ENCODE measurements around the gene RPL11. TPM values are rescaled to one million over a fixed set of nuclear protein-coding genes. Genes with fewer than 3 reads are reported as not detected.
"Not testable (repeated sequence)": the region's sequence is repeated elsewhere in the genome, so short reads cannot be mapped to it uniquely, and the experiment has no call there.

Gene RPL11
- total RNA-seq, 8 experiments from 2014 or later = 1,687 to 4,332 (median 2,623) TPM

DNA sequence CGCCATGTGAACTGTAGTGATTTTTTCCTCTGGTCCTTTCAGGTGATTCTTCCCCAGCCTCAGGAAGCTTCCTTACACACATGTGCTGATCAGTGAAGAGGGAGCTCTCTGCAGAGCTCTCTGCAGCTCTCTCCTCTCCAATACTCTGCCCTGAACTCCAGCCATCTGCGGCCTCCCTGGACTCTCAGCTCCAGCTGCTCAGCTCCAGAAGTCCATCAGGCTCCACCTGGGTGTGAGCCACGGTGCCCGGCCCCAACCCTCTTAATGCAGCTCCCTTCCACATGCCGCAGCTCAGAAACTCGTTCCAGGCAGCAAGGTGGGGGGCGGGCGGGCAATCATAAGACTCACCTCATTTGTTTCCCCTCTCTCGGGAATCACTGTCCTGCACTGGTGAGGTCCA lies 30.9 kb upstream of the RPL11 start:
- no peak for ATAC-seq (replicated peaks in 6 of 8)
- WGBS, 10 experiments = 0 to 100% (median 70%) methylated on average over 1 to 6 of the region's 9 CpGs; no CpG with 5 or more reads in 2 of the 10 experiments
- Histone ChIP-seq H3K4me1 (replicated peaks in 1 of 2) (no peaks in the 10 kb centered on the region), H3K4me3 (no peak overlapping the region), H3K27ac (no peak overlapping the region)
- in situ Hi-C loops (cut with MboI; ENCODE audit: low pct_unique_long_range_greater_than_20kb in 2 of 9, low sequenced_read_pairs in 9 of 9, unreplicated experiment in 9 of 9) = no loop called here

DNA sequence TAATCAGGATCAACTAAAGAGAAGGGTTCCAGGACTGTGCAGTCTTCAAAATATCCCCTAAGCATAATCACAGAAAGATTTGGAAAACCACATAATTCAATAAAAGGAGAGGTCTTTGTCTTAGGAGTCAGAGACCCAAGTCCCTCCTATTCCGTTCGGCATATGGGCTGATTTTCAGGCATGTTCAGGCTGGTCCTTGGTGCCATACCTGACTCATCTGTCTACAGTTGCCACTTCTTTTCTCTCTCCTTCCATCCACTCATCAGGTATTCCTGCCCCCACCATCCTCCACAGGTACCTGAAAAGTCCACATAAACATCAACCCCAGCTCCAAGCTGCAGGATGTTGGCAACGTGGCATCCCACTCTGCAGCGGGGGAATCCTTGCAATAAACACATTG lies 29.7 kb upstream of the RPL11 start:
- no peak for ATAC-seq (replicated peaks in 6 of 8)

DNA sequence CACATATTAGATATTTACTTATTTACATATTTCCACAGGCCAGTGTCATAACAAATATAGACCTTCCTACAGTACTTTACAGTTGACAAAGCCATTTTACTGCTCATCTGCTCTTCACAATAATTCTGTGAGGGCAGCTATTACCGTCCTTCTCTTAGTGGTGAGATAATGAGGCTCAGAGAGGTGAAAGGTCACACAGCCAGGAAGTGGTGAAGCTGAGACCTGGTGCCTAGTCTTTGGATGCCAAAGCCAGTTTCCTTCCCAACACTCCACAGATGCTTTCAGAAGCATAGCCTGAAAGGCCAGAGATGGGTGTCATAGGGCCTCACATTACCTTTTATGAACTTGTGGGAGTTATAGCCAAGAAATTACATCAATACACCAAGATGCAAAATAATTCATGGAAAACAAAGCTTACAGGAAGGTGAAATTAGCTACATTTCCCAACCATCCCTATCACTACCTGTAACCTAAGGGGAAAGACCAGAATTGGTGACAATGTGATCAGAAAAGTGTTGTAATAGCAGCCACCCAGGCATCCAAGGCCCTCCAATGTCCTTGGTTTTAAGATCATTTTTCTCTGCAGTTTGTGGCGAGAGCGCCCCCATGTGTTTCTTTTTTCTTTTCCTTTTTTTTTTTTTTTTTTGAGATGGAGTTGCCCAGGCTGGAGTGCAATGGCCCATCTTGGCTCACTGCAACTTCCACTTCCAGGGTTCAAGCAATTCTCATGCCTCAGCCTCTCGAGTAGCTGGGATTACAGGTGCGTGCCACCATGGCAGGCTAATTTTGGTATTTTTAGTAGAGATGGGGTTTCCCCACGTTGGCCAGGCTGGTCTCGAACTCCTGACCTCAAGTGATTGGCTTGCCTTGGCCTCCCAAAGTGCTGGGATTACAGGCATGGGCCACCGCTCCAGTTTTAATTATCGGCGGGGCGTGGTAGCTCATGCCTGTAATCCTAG lies 26.5 kb upstream of the RPL11 start:
- peak in 2 of 8 experiments; percentile 50 to 63 for ATAC-seq (replicated peaks in 6 of 8)
- Histone ChIP-seq H3K4me1 (replicated peaks in 1 of 2) (no peaks in the 10 kb centered on the region), H3K27ac (no peak overlapping the region), H3K4me3 (no peak overlapping the region)
- in situ Hi-C loops (cut with MboI; ENCODE audit: low pct_unique_long_range_greater_than_20kb in 2 of 9, low sequenced_read_pairs in 9 of 9, unreplicated experiment in 9 of 9) = no loop called here
- WGBS, 10 experiments = 0 to 69% (median 42%) methylated on average over 2 to 11 of the region's 11 CpGs; no CpG with 5 or more reads in 1 of the 10 experiments

More for the DNA sequence above, 29.7 kb upstream of the RPL11 start:
- Histone ChIP-seq H3K4me3 (no peak overlapping the region), H3K27ac (no peak overlapping the region), H3K4me1 (replicated peaks in 1 of 2) (no peaks in the 10 kb centered on the region)
- in situ Hi-C loops (cut with MboI; ENCODE audit: low pct_unique_long_range_greater_than_20kb in 2 of 9, low sequenced_read_pairs in 9 of 9, unreplicated experiment in 9 of 9) = no loop called here
- 60 to 90% (median 77%) methylated on average over 1 to 4 of the region's 4 CpGs; no CpG with 5 or more reads in 3 of the 10 experiments for WGBS, 10 experiments

DNA sequence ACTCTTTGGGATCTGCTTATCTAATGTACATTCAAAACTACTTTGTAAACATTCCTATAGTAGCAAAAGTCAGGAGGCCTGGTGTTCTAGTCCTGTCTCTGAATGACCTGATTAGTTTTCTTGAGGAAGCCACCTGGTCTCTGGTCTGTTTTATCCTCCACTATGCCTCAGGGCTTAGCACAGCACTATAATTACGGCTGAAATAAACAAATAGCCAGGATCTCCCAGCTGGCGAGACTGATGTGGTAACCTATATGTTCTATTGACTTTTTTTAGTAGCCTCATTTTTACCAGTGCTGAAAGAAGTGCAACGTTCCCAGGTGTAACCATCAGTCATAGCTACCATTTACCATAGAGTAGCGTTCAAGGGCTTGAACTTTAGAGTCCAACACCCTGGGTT lies 24.2 kb upstream of the RPL11 start:
- no peaks in the 10 kb centered on the region for H3K4me1 ChIP-seq (replicated peaks in 1 of 2)
- no peak overlapping the region for H3K27ac ChIP-seq
- in situ Hi-C loops (cut with MboI; ENCODE audit: low pct_unique_long_range_greater_than_20kb in 2 of 9, low sequenced_read_pairs in 9 of 9, unreplicated experiment in 9 of 9) = no loop called here
- WGBS, 10 experiments = 0 to 80% (median 61%) methylated on average over 2 to 4 of the region's 4 CpGs
- no peak for ATAC-seq (replicated peaks in 6 of 8)
- no peak overlapping the region for H3K4me3 ChIP-seq

DNA sequence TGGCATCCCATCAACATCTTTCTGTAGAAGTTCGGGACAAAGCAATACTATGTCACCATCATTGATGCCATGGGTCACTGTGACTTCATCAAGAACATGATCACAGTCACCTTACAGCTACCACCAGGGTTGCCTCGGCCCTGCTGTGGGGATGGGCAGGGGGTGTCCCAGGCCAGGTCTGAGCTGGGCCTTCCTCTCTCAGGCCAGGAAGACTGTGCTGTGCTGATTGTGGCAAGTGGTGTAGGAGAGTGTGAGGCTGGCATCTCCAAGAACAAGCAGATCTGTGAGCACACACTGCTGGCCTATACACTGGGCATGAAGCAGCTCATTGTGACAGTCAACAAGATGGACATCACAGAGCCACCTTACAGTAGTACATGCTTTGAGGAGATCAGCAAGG lies 20.9 kb upstream of the RPL11 start:
- Histone ChIP-seq H3K4me1 (replicated peaks in 1 of 2) (no peaks in the 10 kb centered on the region), H3K27ac (no peak overlapping the region), H3K4me3 (no peak overlapping the region)
- in situ Hi-C loops (cut with MboI; ENCODE audit: low pct_unique_long_range_greater_than_20kb in 2 of 9, low sequenced_read_pairs in 9 of 9, unreplicated experiment in 9 of 9) = no loop called here
- ATAC-seq (replicated peaks in 6 of 8) = no peak
- 50 to 100% (median 67%) methylated on average over 1 to 2 of the region's 2 CpGs; no CpG with 5 or more reads in 5 of the 10 experiments for WGBS, 10 experiments

DNA sequence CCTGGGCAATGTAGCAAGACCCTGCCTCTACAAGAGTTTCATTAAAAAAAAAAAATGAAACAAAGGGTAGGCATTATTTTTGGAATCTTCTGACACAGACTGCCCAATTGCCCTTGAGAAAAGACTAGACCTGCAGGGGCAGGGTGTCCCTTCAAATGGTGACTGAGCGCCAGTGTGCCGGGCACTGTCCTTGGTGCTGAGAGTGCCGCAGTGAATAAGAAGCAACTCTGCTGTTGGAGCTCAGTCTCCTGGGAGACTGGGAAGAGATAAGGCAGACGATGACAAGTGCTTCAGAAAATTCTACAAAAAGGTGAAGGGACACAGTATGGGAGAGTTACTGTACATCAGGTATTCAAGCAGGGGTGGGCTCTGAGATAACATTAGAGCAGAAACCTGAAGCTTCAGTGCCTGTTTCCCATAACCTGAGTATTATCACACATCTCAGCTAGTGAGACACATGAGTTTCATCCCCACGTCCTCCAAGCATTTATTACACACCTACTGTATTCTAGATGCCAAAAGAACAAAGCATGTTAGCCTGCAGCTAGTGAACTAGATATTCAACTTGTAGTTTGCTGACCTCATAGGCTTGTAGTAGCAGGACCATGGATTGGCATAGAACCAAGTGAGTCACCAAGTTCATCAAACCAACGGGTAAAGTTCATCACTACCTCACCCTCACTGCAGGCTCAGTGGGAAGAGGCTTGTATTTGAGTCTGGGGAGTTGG lies 18.4 kb upstream of the RPL11 start:
- no peak overlapping the region for H3K27ac ChIP-seq
- peak in 6 of 8 experiments; percentile 47 to 86 (median 66) for ATAC-seq (replicated peaks in 6 of 8)
- WGBS, 10 experiments = 0 to 43% (median 8%) methylated on average over 1 to 6 of the region's 6 CpGs; no CpG with 5 or more reads in 1 of the 10 experiments
- no peak overlapping the region for H3K4me3 ChIP-seq
- H3K4me1 ChIP-seq (replicated peaks in 1 of 2) = no peaks in the 10 kb centered on the region
- in situ Hi-C loops (cut with MboI; ENCODE audit: low pct_unique_long_range_greater_than_20kb in 2 of 9, low sequenced_read_pairs in 9 of 9, unreplicated experiment in 9 of 9) = no loop called here

DNA sequence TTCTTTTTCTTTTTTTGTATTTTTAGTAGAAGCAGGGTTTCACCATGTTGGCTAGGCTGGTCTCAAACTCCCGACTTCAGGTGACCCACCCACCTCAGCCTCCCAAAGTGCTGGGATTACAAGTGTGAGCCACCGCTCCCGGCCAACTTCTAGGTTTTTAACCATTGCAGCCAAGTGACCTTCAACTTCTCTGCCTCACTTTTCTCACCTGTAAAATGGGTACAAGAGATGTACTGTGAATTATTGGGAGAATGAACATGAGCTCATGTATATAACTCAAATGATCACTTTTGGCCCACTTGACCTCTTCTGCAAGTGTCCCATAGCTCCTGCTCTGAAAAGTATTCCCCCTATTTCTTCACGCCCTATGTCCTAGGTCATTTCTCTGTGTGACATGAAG lies 11.8 kb upstream of the RPL11 start:
- Histone ChIP-seq H3K4me3 (no peak overlapping the region), H3K27ac (no peak overlapping the region), H3K4me1 (replicated peaks in 1 of 2) (no peaks in the 10 kb centered on the region)
- in situ Hi-C loops (cut with MboI; ENCODE audit: low pct_unique_long_range_greater_than_20kb in 2 of 9, low sequenced_read_pairs in 9 of 9, unreplicated experiment in 9 of 9) = no loop called here
- WGBS, 10 experiments = 11 to 100% (median 70%) methylated on average over 1 to 4 of the region's 4 CpGs; no CpG with 5 or more reads in 2 of the 10 experiments
- no peak for ATAC-seq (replicated peaks in 6 of 8)

DNA sequence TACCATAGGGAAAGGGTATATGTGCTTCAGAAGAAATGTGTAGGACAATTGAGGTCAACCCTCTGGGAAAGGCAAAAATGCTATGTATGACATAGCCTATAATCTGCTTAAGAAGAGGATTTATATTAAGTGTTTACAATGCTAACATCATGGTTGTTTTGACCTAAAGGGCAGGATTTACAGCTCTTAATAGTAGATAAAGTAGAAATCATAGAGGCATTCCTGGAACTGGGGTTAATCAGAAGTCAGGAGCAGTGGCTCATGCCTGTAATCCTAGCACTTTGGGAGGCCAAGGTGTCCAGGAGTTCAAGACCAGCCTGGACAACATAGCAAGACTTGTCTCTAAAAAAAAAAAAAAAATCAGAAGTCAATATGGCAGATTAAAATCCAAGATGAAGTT lies 8.7 kb upstream of the RPL11 start:
- no peak for ATAC-seq (replicated peaks in 6 of 8)
- Histone ChIP-seq H3K4me3 (no peak overlapping the region), H3K27ac (no peak overlapping the region), H3K4me1 (replicated peaks in 1 of 2) (no peaks in the 10 kb centered on the region)
- in situ Hi-C loops (cut with MboI; ENCODE audit: low pct_unique_long_range_greater_than_20kb in 2 of 9, low sequenced_read_pairs in 9 of 9, unreplicated experiment in 9 of 9) = no loop called here

DNA sequence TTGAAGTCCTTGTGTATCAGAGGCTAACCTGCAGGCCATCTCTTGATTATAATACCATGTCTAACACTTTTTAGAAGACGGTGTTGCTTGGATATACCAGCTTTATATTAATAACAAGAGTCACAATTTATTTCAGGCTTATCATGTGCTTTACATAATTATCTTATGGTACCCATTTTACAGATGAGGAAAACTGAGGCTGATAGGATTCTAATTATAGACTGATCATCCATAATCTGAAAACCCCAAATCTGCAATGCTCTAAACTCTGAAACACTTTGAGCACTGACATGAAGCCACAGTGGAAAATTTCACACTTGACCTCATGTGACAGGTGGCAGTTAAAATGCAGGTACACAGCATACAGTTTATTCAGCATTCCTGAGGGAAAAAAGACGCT lies 7.2 kb upstream of the RPL11 start:
- WGBS, 10 experiments = 0 to 60% (median 41%) methylated on average over 1 to 2 of the region's 2 CpGs
- H3K4me3 ChIP-seq = no peak overlapping the region
- ATAC-seq (replicated peaks in 6 of 8) = no peak
- no peaks in the 10 kb centered on the region for H3K4me1 ChIP-seq (replicated peaks in 1 of 2)
- in situ Hi-C loops (cut with MboI; ENCODE audit: low pct_unique_long_range_greater_than_20kb in 2 of 9, low sequenced_read_pairs in 9 of 9, unreplicated experiment in 9 of 9) = no loop called here
- no peak overlapping the region for H3K27ac ChIP-seq

DNA sequence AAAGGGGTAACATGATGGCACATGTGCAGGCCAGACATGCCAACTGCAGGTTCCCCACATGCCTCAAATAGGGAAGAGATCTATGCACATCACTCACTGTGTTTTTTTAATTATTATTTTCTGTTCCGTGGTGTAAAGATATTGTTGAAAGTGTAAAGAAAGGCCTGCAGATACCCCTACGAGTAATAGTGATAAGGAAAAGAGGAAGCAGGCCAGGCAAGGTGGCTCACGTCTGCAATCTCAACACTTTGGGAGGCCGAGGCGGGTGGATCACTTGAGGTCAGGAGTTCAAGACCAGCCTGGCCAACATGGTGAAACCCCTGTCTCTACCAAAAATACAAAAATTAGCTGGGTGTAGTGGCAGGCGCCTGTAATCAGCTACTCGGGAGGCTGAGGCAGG lies 6.4 kb upstream of the RPL11 start:
- H3K27ac ChIP-seq; H3K4me1 ChIP-seq (replicated peaks in 1 of 2); ATAC-seq (replicated peaks in 6 of 8); in situ Hi-C loops (cut with MboI; ENCODE audit: low pct_unique_long_range_greater_than_20kb in 2 of 9, low sequenced_read_pairs in 9 of 9, unreplicated experiment in 9 of 9); H3K4me3 ChIP-seq: not testable (repeated sequence)
- 34 to 100% (median 67%) methylated on average over 1 to 7 of the region's 7 CpGs; no CpG with 5 or more reads in 1 of the 10 experiments for WGBS, 10 experiments

DNA sequence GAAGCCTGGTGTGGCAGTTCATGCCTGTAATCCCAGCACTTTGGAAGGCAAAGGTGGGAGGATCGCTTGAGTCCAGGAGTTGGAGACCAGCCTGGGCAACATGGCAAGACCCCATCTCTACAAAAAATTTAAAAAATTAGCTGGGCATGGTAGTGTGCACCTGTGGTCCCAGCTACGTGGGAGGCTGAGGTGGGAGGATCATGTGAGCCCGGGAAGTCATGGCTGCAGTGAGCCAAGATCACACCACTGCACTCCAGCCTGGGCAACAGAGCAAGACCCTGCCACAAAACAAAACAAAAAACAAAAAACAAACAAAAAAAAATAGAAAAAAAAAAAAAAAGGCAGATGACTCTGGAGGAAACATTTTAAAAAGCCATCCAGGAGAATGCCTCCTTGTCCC lies 3.9 kb upstream of the RPL11 start:
- H3K27ac ChIP-seq; H3K4me1 ChIP-seq (replicated peaks in 1 of 2); in situ Hi-C loops (cut with MboI; ENCODE audit: low pct_unique_long_range_greater_than_20kb in 2 of 9, low sequenced_read_pairs in 9 of 9, unreplicated experiment in 9 of 9); ATAC-seq (replicated peaks in 6 of 8); H3K4me3 ChIP-seq: not testable (repeated sequence)
- 47 to 80% (median 59%) methylated on average over 1 to 3 of the region's 3 CpGs for WGBS, 10 experiments

DNA sequence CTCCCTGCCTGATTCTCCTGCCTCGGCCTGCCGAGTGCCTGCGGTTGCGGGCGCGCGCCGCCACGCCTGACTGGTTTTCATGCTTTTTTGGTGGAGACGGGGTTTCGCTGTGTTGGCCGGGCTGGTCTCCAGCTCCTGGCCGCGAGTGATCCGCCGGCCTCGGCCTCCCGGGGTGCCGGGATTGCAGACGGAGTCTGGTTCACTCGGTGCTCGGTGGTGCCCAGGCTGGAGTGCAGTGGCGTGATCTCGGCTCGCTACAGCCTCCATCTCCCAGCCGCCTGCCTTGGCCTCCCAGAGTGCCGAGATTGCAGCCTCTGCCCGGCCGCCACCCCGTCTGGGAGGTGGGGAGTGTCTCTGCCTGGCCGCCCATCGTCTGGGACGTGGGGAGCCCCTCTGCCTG lies 3.3 kb upstream of the RPL11 start:
- in situ Hi-C loops (cut with MboI; ENCODE audit: low pct_unique_long_range_greater_than_20kb in 2 of 9, low sequenced_read_pairs in 9 of 9, unreplicated experiment in 9 of 9); ATAC-seq (replicated peaks in 6 of 8); H3K4me1 ChIP-seq (replicated peaks in 1 of 2); H3K4me3 ChIP-seq; H3K27ac ChIP-seq: not testable (repeated sequence)
- WGBS, 10 experiments = no CpG with 5 or more reads among the region's 33 CpGs

DNA sequence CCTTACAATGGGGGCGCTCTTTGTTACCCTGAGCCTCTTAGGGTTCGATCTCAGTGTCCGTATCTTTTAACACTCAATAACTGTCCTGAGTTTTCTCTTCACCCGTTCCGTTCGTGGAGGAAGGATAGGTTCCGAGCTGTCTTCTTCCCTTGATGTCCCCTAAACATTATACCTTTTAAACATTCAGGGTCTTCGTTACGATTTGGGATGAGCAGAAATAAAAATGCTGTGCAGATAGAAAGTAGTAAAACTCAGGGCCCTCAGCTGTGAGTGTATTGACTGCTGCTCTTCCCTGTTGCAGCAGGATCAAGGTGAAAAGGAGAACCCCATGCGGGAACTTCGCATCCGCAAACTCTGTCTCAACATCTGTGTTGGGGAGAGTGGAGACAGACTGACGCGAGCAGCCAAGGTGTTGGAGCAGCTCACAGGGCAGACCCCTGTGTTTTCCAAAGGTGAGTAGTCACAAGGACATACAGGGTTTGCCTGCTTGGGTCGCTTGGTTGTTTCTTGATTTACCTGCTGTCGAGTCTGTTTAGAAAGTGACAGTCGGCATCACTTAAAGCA lies 784 bp downstream of the RPL11 start:
- Histone ChIP-seq H3K27ac (peak overlapping the region; percentile 74 to 89), H3K4me3 (peak overlapping the region; percentile 64 to 94 (median 77)), H3K4me1 (replicated peaks in 1 of 2) (peaks cover 12 to 17% of the 10 kb centered on the region in 2 donors)
- no peak for ATAC-seq (replicated peaks in 6 of 8)
- in situ Hi-C loops (cut with MboI; ENCODE audit: low pct_unique_long_range_greater_than_20kb in 2 of 9, low sequenced_read_pairs in 9 of 9, unreplicated experiment in 9 of 9) = no loop called here
- WGBS, 10 experiments = 0 to 12% (median 7%) methylated on average over 3 to 17 of the region's 17 CpGs
